T1000 (cell line): ENCODE results near the gene TBX1.

Source experiments
- DNase-seq: peaks from one replicate; lab custom pipeline; 2025; ENCODE audit warnings: mixed read lengths; lab: John Stamatoyannopoulos, UW

The TBX1 gene

GRCh38 chr22:19753996-19754700, 6.4 kb upstream of the TBX1 start:
- DNase-seq: no peak

DNA sequence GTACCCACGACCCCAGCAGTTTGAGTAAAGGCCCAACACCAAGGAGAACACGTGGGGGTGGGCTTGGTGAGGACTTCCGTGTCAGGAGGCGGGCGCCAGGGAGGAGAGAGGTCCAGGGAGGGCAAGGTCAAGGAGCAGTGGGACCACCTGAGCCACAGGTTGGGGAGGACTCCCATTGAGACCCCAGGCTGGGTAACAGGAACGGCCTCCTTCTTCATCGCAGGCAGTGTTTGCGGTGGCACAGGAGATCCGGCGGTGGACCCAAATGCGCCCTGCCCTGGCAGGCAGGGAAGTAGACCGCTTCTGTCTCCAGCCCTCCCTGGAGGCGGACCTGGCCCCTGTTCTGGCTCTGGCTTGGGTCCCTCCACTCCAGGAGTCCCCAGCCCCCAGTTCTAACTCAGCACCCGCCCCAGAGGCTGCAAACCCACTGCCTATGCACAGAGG, 5.9 kb upstream of the TBX1 start:
- DNase-seq: no peak

- no peak for DNase-seq
Observed at GRCh38 chr22:19755145-19755710, 5.3 kb upstream of the TBX1 start.

- DNase-seq: no peak
Observed at GRCh38 chr22:19755722-19756287, 4.8 kb upstream of the TBX1 start.

DNA sequence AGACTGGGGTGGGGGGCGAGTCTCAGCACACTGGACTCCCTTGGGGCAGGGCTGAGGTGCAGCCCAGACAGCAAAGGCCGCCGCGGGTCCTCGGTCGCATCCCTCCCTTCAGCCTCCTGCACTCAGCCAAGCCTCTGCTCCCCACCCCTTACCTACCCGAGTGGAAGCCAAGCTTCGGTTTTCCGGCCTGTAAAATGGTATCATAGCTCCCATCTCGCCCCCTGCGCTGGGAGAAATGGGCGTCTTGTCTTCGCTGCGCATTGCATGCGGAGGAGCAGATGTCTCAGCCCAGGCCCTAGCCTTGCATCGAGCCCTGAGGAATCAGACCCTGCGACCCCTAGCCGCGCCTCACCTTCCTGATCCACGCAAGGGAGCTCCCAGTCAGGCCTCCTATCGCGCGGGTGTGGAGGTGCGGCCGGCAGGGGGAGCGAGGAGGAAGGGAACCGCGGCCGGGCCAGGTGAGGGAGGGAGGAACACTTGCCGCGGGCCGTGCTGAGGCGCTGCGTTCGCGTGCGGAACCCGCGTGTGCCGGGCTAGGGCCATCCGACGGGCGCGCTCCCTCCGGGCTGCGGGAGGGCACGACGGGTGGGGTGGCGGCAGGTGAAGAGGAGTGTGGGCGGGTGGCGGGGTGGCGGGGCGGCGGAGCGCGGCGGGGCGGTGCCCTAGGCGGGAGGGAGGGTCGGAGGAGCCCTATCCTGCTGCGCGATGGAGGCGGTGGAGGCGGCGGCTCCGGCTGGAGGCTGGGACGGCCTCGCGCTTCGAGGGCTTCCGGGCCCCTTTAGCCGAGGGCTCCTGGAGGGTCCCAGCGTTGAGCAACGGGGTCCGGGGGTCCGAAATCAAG, 4.1 kb upstream of the TBX1 start:
- no peak for DNase-seq

DNA sequence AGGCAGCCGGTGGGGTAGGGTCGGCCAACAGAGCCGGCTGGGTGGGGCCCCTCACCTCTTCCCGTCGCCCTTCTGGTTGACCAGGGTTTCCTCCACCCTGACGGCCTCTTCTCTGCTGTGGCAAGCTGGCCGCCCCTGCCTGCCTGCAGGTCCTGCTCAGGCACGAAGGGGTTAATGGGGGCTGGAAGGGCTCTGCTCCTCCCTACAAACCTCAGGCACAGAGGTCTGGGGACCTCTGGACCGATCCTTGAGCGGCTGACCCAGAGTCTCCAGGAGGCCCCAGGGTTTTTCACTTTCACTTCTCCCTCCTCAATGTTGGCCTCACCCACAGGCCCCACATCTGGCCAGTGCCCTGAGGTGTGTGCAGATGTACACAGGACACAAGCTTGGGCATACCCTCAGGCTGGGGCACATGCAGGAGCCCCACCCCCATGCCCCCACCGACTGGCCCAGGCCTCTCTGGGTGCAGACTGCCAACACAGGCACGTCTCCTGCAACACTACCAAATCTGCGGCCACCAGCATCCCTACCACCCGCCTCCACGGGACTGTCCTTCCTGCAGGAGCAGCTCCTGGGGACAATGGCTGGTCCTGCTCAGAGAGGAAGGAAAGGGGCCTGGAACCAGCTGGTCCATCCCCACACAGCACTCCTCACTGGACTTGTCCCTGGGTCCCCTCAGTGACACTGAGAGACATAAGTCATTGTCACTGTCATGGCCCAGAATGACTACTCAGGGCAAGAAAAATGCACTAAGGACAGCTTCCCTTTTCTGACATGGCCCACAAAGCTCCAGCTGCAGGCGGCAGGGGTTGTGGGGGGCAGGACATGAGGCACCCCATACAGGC, 3.2 kb upstream of the TBX1 start:
- no peak for DNase-seq

GRCh38 chr22:19757985-19758895, 2.3 kb upstream of the TBX1 start:
- no peak for DNase-seq

- DNase-seq: no peak
Observed at GRCh38 chr22:19758896-19759426, 1.6 kb upstream of the TBX1 start.

DNA sequence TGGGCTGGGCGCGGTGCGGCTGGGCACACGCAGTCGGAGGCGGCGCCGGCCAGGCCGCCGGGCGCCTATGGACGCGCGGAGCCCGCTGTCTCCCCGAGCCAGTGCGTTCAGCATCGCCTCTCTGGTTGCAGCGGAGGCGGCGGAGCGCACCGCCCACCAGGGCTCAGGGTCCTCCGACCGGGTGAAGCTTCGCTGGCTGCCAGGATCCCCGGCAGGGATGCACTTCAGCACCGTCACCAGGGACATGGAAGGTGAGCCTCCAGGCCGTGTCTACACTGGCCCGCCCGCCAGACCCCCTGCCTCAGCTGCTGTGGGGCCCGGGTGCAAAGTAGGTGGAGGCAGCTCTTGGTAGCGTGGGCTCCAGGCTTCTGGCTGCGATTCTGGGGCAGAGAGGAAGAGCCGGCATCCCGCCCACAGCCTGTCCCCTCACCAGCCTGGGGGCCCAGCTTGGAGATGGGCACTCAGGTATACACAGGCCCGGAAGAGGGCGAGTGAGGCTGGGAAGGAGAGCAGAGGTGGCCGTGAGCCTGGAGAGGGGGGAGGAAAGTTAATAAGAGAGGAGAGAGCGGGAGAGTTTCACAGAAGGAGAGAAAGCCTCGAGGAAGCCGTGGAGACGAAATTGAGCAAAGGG, 1.0 kb upstream of the TBX1 start:
- DNase-seq: no peak

GRCh38 chr22:19760951-19761724, 560 bp downstream of the TBX1 start:
- no peak for DNase-seq

DNA sequence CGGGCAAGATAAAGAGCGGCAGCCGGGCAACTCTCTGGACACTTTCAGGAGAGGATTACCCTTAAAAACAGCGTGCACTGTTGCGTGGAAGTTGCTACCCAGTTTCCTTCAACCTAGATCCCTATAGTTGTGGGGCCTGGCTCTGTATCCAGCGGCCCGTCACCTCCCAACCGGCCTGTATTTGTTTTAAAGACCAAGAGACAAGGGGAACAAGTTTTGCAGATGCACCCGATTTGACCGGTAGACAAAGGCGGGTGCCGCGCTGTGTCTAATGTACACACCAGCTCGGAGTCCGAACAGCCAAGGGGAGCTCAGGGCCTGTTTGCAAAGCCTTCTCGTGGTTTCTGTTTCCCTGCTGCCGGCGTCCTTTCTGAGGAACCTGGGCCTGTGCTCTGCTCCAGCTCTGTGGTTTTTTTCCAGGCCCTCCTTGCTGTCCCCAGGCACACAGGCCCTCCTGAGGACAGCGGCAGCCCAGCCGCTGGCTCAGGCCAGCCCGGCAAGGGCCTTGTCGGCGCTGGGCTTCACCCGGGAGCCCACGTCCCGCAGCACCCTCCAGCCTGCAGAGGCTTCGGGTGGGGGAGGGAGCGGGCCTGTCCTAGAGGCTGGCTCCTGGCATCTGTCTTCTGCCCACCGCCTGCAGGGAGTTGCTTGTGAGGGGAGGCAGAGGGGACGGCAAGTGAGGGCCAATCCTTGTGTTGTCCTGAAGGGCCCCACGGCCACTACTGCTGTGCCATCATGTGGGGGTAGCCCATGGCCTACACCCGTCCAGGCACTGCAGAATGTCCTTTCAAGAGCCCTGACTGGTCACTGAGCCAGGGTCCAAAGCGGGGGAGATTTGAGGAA, 1.4 kb downstream of the TBX1 start:
- DNase-seq: no peak

DNA sequence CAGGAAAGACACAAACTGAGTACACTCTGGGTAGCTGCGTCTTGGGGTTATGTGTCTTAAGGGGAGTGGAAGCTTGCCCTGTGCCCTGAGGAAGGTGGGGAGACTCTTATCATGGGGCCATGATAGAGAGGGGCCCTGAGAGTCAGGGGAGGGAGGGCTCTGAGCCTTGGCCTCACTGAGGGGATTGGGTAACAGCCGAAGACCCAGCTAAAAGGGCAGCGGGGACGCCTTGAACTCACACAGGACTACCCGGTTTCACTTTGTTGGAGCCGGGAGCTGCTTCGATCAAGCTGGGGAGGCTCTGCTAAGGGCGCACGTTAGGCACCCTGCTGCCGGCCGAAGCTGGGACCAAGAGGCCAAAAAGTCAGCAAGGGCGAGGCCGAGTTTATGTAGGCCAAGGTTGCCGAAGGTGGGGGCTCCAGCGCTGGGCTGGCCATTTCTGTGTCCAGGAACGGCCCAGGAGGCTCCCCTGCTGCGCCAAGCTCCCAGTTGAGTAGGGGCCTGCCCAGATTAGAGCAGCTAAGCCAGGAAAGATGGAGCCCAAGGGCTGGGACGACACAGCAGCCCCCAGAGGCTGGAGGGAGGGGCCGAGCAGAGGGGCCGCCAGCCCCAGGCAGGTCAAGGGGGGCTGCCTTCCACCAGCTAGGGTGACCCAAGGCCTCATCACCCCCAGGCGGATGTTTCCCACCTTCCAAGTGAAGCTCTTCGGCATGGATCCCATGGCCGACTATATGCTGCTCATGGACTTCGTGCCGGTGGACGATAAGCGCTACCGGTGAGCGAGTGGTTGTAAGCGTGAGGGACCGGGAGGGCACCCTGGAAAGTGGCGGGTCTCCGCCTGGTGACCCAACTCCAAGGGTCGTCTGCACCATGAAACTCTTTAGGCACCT, 2.2 kb downstream of the TBX1 start:
- no peak for DNase-seq

GRCh38 chr22:19763458-19764298, 3.1 kb downstream of the TBX1 start:
- no peak for DNase-seq

- no peak for DNase-seq
Observed at GRCh38 chr22:19764299-19764593, 3.7 kb downstream of the TBX1 start.

GRCh38 chr22:19764636-19765476, 4.3 kb downstream of the TBX1 start:
- DNase-seq: no peak
